OCI-LY7 (cell line): ENCODE results near the gene NMRAL1.

ENCODE experiments used
- CTCF ChIP-seq: fragments of 200-600 bp; sonication (generic); conservative IDR thresholded peaks from 2 replicates; pipeline ENCODE4 v1.5.1; 2014; ENCODE audit warnings: mild to moderate bottlenecking, antibody characterized with exemption, low read length, moderate library complexity, mixed read lengths
- EZH2phosphoT487 ChIP-seq: fragments of 200-600 bp; sonication (generic); IDR thresholded peaks from 2 replicates; pipeline ENCODE4 v1.6.1; 2018; ENCODE audit warnings: low read depth, borderline replicate concordance, mild to moderate bottlenecking, mixed run types, antibody characterized with exemption, low read length, moderate library complexity, mixed read lengths

GRCh38 chr16:4488499-4488967, 14.1 kb upstream of the NMRAL1 start:
- TF ChIP-seq CTCF: no peak
- TF ChIP-seq EZH2phosphoT487: no peak
